HPDE6-E6E7 (cell line): Measurements from ENCODE around the gene PPP1R12C.

Experiments
- DNase-seq: peaks from one replicate; pipeline ENCODE4 v3.0.0; 2011; ENCODE audit warnings: missing footprints; ENCODE audit errors: extremely low spot score

The PPP1R12C gene

GRCh38 chr19:55091126-55091910, 26.1 kb downstream of the PPP1R12C start:
- DNase-seq: no peak

- DNase-seq: no peak
Measured at GRCh38 chr19:55090564-55090963, 26.9 kb downstream of the PPP1R12C start.

GRCh38 chr19:55089342-55089944, 28.0 kb downstream of the PPP1R12C start:
- no peak for DNase-seq

- DNase-seq: peak; percentile 68
Measured at GRCh38 chr19:55088543-55089341, 28.7 kb downstream of the PPP1R12C start.

- no peak for DNase-seq
Measured at GRCh38 chr19:55088021-55088451, 29.4 kb downstream of the PPP1R12C start.

- DNase-seq: no peak
Measured at GRCh38 chr19:55087542-55087901, 29.9 kb downstream of the PPP1R12C start.

- DNase-seq: no peak
Measured at GRCh38 chr19:55086730-55087541, 30.5 kb downstream of the PPP1R12C start.

- DNase-seq: no peak
Measured at GRCh38 chr19:55085923-55086715, 31.3 kb downstream of the PPP1R12C start.

GRCh38 chr19:55084416-55084815, 33.0 kb downstream of the PPP1R12C start:
- no peak for DNase-seq

- no peak for DNase-seq
Measured at GRCh38 chr19:55083004-55083850, 34.2 kb downstream of the PPP1R12C start.

- no peak for DNase-seq
Measured at GRCh38 chr19:55082020-55082851, 35.2 kb downstream of the PPP1R12C start.

- no peak for DNase-seq
Measured at GRCh38 chr19:55081770-55082019, 35.7 kb downstream of the PPP1R12C start.

GRCh38 chr19:55080968-55081769, 36.3 kb downstream of the PPP1R12C start:
- no peak for DNase-seq

- DNase-seq: no peak
Measured at GRCh38 chr19:55080121-55080967, 37.1 kb downstream of the PPP1R12C start.

- DNase-seq: no peak
Measured at GRCh38 chr19:55079400-55080038, 37.9 kb downstream of the PPP1R12C start.

- no peak for DNase-seq
Measured at GRCh38 chr19:55078996-55079395, 38.4 kb downstream of the PPP1R12C start.

- DNase-seq: no peak
Measured at GRCh38 chr19:55077106-55077505, 40.3 kb downstream of the PPP1R12C start.
